GM23338 (cell line): ENCODE measurements around the gene MGAT3. TPM values are rescaled to one million over a fixed set of nuclear protein-coding genes. Genes with fewer than 3 reads are reported as not detected.

Source experiments
- ATAC-seq: fragments of 200-7000 bp; cut with Tn5 transposase; 3 replicates; pipeline ENCODE4 v1.9.1; 2020
- DNase-seq: peaks from one replicate; pipeline ENCODE4 v3.0.0-alpha.2; 2015; ENCODE audit warnings: low spot score
- H2AFZ ChIP-seq: fragments of 200-600 bp; sonication (generic); 2 replicates; pipeline ENCODE4 v1.8.0; 2016; ENCODE audit warnings: antibody characterized with exemption, mild to moderate bottlenecking, moderate library complexity
- H3F3A ChIP-seq: fragments of 200-600 bp; sonication (generic); replicated peaks from 2 replicates; pipeline ENCODE4 v1.8.0; 2017; ENCODE audit warnings: antibody characterized with exemption, mixed run types, low read depth
- H3K27ac ChIP-seq: fragments of 200-600 bp; sonication (generic); 2 replicates; pipeline ENCODE4 v1.6.1; 2016; ENCODE audit warnings: low read depth
- H3K27me3 ChIP-seq: fragments of 200-600 bp; sonication (generic); 2 replicates; pipeline ENCODE4 v1.8.0; 2016; ENCODE audit warnings: mild to moderate bottlenecking, mixed run types, moderate library complexity; ENCODE audit not compliant: insufficient read depth
- H3K36me3 ChIP-seq: fragments of 200-600 bp; sonication (generic); 2 replicates; pipeline ENCODE4 v1.8.0; 2016; ENCODE audit warnings: mild to moderate bottlenecking; ENCODE audit not compliant: insufficient read depth
- H3K4me1 ChIP-seq: fragments of 200-600 bp; sonication (generic); 2 replicates; pipeline ENCODE4 v1.8.0; 2016; ENCODE audit warnings: mild to moderate bottlenecking, moderate library complexity; ENCODE audit not compliant: insufficient read depth
- H3K4me2 ChIP-seq: fragments of 200-600 bp; sonication (generic); 2 replicates; pipeline ENCODE4 v1.7.1; 2017; ENCODE audit warnings: mixed run types
- H3K4me3 ChIP-seq: fragments of 200-600 bp; sonication (generic); 2 replicates; pipeline ENCODE4 v1.6.1; 2016; ENCODE audit warnings: mixed run types
- H3K79me2 ChIP-seq: fragments of 200-600 bp; sonication (generic); replicated peaks from 2 replicates; pipeline ENCODE4 v1.8.0; 2017; ENCODE audit warnings: mild to moderate bottlenecking; ENCODE audit not compliant: insufficient read depth
- H3K9me2 ChIP-seq: fragments of 200-600 bp; sonication (generic); 2 replicates; pipeline ENCODE4 v1.8.0; 2017; ENCODE audit not compliant: insufficient read depth
- H4K20me1 ChIP-seq: fragments of 200-600 bp; sonication (generic); replicated peaks from 2 replicates; pipeline ENCODE4 v1.8.0; 2017; ENCODE audit warnings: mild to moderate bottlenecking; ENCODE audit not compliant: insufficient read depth
- H3K27ac Mint-ChIP-seq: 2 replicates; pipeline ENCODE4 v1.8.0; 2020; ENCODE audit warnings: inconsistent platforms, mild to moderate bottlenecking, moderate library complexity, mixed read lengths
- H3K27me3 Mint-ChIP-seq: 3 replicates; pipeline ENCODE4 v1.8.0; 2022; ENCODE audit warnings: low read depth, mild to moderate bottlenecking, moderate library complexity, mixed read lengths, inconsistent platforms; ENCODE audit not compliant: insufficient read depth, poor library complexity
- H3K36me3 Mint-ChIP-seq: 3 replicates; pipeline ENCODE4 v1.8.0; 2021; ENCODE audit warnings: low read depth, mild to moderate bottlenecking, inconsistent platforms, moderate library complexity, mixed read lengths
- H3K4me1 Mint-ChIP-seq: 3 replicates; pipeline ENCODE4 v1.8.0; 2020; ENCODE audit warnings: mild to moderate bottlenecking, inconsistent platforms, mixed read lengths
- H3K4me3 Mint-ChIP-seq: 3 replicates; pipeline ENCODE4 v1.8.0; 2021; ENCODE audit warnings: moderate library complexity, mild to moderate bottlenecking, inconsistent platforms, mixed read lengths
- H3K9me3 Mint-ChIP-seq: 3 replicates; pipeline ENCODE4 v1.8.0; 2020; ENCODE audit warnings: moderate library complexity, mild to moderate bottlenecking, inconsistent platforms, mixed read lengths
- CREB1 ChIP-seq: fragments of 250-450 bp; sonication (Bioruptor Pico); IDR thresholded peaks from 2 replicates; pipeline ENCODE4 v1.5.0; 2020; ENCODE audit warnings: low read depth, mild to moderate bottlenecking, moderate library complexity
- ETS1 ChIP-seq: IDR thresholded peaks from 2 replicates; pipeline ENCODE4 v1.6.1; 2016; ENCODE audit warnings: antibody characterized with exemption
- EZH2phosphoT487 ChIP-seq: fragments of 200-600 bp; sonication (generic); IDR thresholded peaks from one replicate; pipeline ENCODE4 v1.8.1; 2018; ENCODE audit warnings: antibody characterized with exemption; ENCODE audit not compliant: unreplicated experiment
- JUNB ChIP-seq: IDR thresholded peaks from one replicate; pipeline ENCODE4 v1.6.1; 2016; ENCODE audit warnings: antibody characterized with exemption; ENCODE audit not compliant: unreplicated experiment
- NANOG ChIP-seq: IDR thresholded peaks from 2 replicates; pipeline ENCODE4 v1.6.1; 2016; ENCODE audit warnings: antibody characterized with exemption, borderline replicate concordance
- POLR2AphosphoS5 ChIP-seq: IDR thresholded peaks from 2 replicates; pipeline ENCODE4 v1.6.1; 2016; ENCODE audit warnings: antibody characterized with exemption, low read depth
- STAT1 ChIP-seq: IDR thresholded peaks from one replicate; pipeline ENCODE4 v1.6.1; 2016; ENCODE audit warnings: antibody characterized with exemption; ENCODE audit not compliant: unreplicated experiment
- ZNF114 ChIP-seq: fragments of 250-450 bp; sonication (Bioruptor Pico); IDR thresholded peaks from 2 replicates; pipeline ENCODE4 v1.5.0; 2020; ENCODE audit warnings: mild to moderate bottlenecking, moderate library complexity
- ZNF331 ChIP-seq: fragments of 250-450 bp; sonication (Bioruptor Pico); IDR thresholded peaks from 2 replicates; pipeline ENCODE4 v1.5.0; 2020; ENCODE audit warnings: low read depth, mild to moderate bottlenecking, moderate library complexity
- polyA plus RNA-seq: library from polyadenylated mRNA; unstranded; fragments of >200 nt; fragmentation: Nextera tagmentation; extraction: Ambion mirVana; gene quantifications from 2 replicates; pipeline ENCODE4 v1.2.1, GENCODE V29; 2016
- total RNA-seq: library from RNA; depleted of rRNA; stranded (reverse); fragments of >200 nt; shearing (Covaris generic); gene quantifications from 2 replicates; pipeline ENCODE4 v1.2.3, GENCODE V29; 2014
- TF ChIP-seq, protein P1 (sequence below), 2 experiments: fragments of 200-600 bp in 1 of 2; sonication (generic) in 1 of 2; conservative IDR thresholded peaks; 2 replicates each; pipeline versions ENCODE4 v1.5.1 to v1.6.1; 2016 to 2017; ENCODE audit warnings: antibody characterized with exemption in 2 of 2, low read depth in 2 of 2, mild to moderate bottlenecking in 2 of 2, moderate library complexity in 1 of 2

MGAT3 gene
- total and polyA plus RNA-seq, 2 experiments from 2014 or later, result 1.7 to 10.2 TPM

- Histone ChIP-seq H3K9me2 (no peaks in the 10 kb centered on the region), H3K36me3 (no peaks in the 10 kb centered on the region), H3F3A (0 out of 2 replicates have a peak, but pooled peaks cover 4% of the 10 kb centered on the region), H3K4me2 (no peak overlapping the region), H3K4me1 (no peaks in the 10 kb centered on the region; the same call in 1 of the 2 replicates), H2AFZ (peak overlapping the region; percentile 89), H3K27ac (no peak overlapping the region), H3K27me3 (no peaks in the 10 kb centered on the region), H4K20me1 (no peaks in the 10 kb centered on the region), H3K79me2 (no peaks in the 10 kb centered on the region), H3K4me3 (no peak overlapping the region)
- TF ChIP-seq EZH2phosphoT487 (no peak), JUNB (no peak), NANOG (no peak), STAT1 (no peak)
- TF ChIP-seq, protein P1, sequence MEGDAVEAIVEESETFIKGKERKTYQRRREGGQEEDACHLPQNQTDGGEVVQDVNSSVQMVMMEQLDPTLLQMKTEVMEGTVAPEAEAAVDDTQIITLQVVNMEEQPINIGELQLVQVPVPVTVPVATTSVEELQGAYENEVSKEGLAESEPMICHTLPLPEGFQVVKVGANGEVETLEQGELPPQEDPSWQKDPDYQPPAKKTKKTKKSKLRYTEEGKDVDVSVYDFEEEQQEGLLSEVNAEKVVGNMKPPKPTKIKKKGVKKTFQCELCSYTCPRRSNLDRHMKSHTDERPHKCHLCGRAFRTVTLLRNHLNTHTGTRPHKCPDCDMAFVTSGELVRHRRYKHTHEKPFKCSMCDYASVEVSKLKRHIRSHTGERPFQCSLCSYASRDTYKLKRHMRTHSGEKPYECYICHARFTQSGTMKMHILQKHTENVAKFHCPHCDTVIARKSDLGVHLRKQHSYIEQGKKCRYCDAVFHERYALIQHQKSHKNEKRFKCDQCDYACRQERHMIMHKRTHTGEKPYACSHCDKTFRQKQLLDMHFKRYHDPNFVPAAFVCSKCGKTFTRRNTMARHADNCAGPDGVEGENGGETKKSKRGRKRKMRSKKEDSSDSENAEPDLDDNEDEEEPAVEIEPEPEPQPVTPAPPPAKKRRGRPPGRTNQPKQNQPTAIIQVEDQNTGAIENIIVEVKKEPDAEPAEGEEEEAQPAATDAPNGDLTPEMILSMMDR (conservative IDR thresholded peaks at IDR 0.05; ENCODE audit: low read depth in 2 of 2), result peak in 1 of 2 experiments; percentile 55; a peak in 2 of 4 replicates
- ATAC-seq (peak; percentile 85), DNase-seq (peak; percentile 77)
- Mint-ChIP-seq H3K4me1 (peaks cover 12% of the 10 kb centered on the region), H3K27ac (no peak overlapping the region), H3K4me3 (no peak overlapping the region), H3K27me3 (peaks cover 23% of the 10 kb centered on the region), H3K36me3 (no peaks in the 10 kb centered on the region), H3K9me3 (no peaks in the 10 kb centered on the region)
Observed at GRCh38 chr22:39446239-39446721, 10.5 kb upstream of the MGAT3 start.

- Mint-ChIP-seq H3K36me3 (no peaks in the 10 kb centered on the region), H3K9me3 (no peaks in the 10 kb centered on the region), H3K4me1 (peaks cover 22% of the 10 kb centered on the region), H3K27me3 (peaks cover 23% of the 10 kb centered on the region), H3K27ac (no peak overlapping the region), H3K4me3 (no peak overlapping the region)
- H3K9me2 ChIP-seq, result no peaks in the 10 kb centered on the region
- H2AFZ ChIP-seq, result no peak overlapping the region
- DNase-seq (no peak), ATAC-seq (no peak)
- H3K27me3 ChIP-seq, result no peaks in the 10 kb centered on the region
- H3K4me3 ChIP-seq, result no peak overlapping the region
- 0 out of 2 replicates have a peak, but pooled peaks cover 4% of the 10 kb centered on the region for H3F3A ChIP-seq
- H3K4me2 ChIP-seq, result no peak overlapping the region
- H3K79me2 ChIP-seq, result no peaks in the 10 kb centered on the region
- no peaks in the 10 kb centered on the region for H4K20me1 ChIP-seq
- H3K27ac ChIP-seq, result no peak overlapping the region
- no peaks in the 10 kb centered on the region for H3K36me3 ChIP-seq
- H3K4me1 ChIP-seq, result peaks cover 6% of the 10 kb centered on the region; the same call in 1 of the 2 replicates
- no peak for TF ChIP-seq JUNB
- TF ChIP-seq POLR2AphosphoS5, result no peak
- TF ChIP-seq NANOG, result no peak
- TF ChIP-seq ZNF114, result no peak
- no peak for TF ChIP-seq ZNF331 (CRISPR knock-in tag)
- TF ChIP-seq, protein P1 (conservative IDR thresholded peaks at IDR 0.05; ENCODE audit: low read depth in 2 of 2), result no peak
- no peak for TF ChIP-seq CREB1 (CRISPR knock-in tag)
- no peak for TF ChIP-seq EZH2phosphoT487
- no peak for TF ChIP-seq ETS1
Observed at GRCh38 chr22:39448205-39449054, 8.4 kb upstream of the MGAT3 start.
